Stimulated activated CD8-positive, alpha-beta memory T cell treated with anti-CD3 and anti-CD28 coated beads, Interleukin-7, amount 100 ng/mL, for 24 hours (primary cell): ENCODE data around the gene CACFD1.

Source experiments
- DNase-seq: peaks from one replicate; pipeline ENCODE4 v3.0.0-alpha.2; 2020; ENCODE audit warnings: low read depth

Gene CACFD1

GRCh38 chr9:133459476-133460404 lies at the start of gene CACFD1:
Gene CACFD1, plus strand, starts transcription at chr9:133459978. Its CDS starts 89 bp downstream, at chr9:133460067.
- peak; percentile 87 for DNase-seq

- no peak for DNase-seq
Observed at GRCh38 chr9:133415170-133415569, 44.6 kb upstream of the CACFD1 start.

- peak; percentile 74 for DNase-seq
Observed at GRCh38 chr9:133417541-133418461, 42.0 kb upstream of the CACFD1 start, which contains the start of gene REXO4. Gene REXO4, minus strand, starts transcription at chr9:133418010. Its CDS starts 166 bp downstream, at chr9:133417844.

- DNase-seq: no peak
Observed at GRCh38 chr9:133419005-133419404, 40.8 kb upstream of the CACFD1 start.

GRCh38 chr9:133420392-133420827 lies 39.4 kb upstream of the CACFD1 start:
- no peak for DNase-seq

GRCh38 chr9:133421615-133422542 lies 37.9 kb upstream of the CACFD1 start, which contains the start of gene ADAMTS13:
Gene ADAMTS13, plus strand, starts transcription at chr9:133422367. Its CDS starts 77 bp downstream, at chr9:133422444.
- DNase-seq: no peak

- no peak for DNase-seq
Observed at GRCh38 chr9:133423216-133423615, 36.6 kb upstream of the CACFD1 start.

- no peak for DNase-seq
Observed at GRCh38 chr9:133424187-133424586, 35.6 kb upstream of the CACFD1 start.

- no peak for DNase-seq
Observed at GRCh38 chr9:133425049-133425632, 34.6 kb upstream of the CACFD1 start.

GRCh38 chr9:133426011-133426410 lies 33.8 kb upstream of the CACFD1 start:
- no peak for DNase-seq

GRCh38 chr9:133427658-133428348 lies 32.0 kb upstream of the CACFD1 start:
- DNase-seq: no peak

GRCh38 chr9:133428617-133429101 lies 31.1 kb upstream of the CACFD1 start:
- no peak for DNase-seq

- DNase-seq: no peak
Observed at GRCh38 chr9:133429214-133429613, 30.6 kb upstream of the CACFD1 start.

- no peak for DNase-seq
Observed at GRCh38 chr9:133429641-133430161, 30.1 kb upstream of the CACFD1 start.

- DNase-seq: no peak
Observed at GRCh38 chr9:133430244-133430643, 29.5 kb upstream of the CACFD1 start.

- DNase-seq: no peak
Observed at GRCh38 chr9:133433351-133433843, 26.4 kb upstream of the CACFD1 start.

GRCh38 chr9:133436681-133437080 lies 23.1 kb upstream of the CACFD1 start:
- no peak for DNase-seq

- no peak for DNase-seq
Observed at GRCh38 chr9:133437753-133438531, 21.8 kb upstream of the CACFD1 start.

GRCh38 chr9:133439337-133439736 lies 20.4 kb upstream of the CACFD1 start:
- DNase-seq: no peak
